Stimulated activated naive CD4-positive, alpha-beta T cell (primary cell): ENCODE measurements around the gene ING4.

ENCODE experiments used
- DNase-seq, 6 experiments: peaks; one replicate each; lab custom pipeline; 2025; lab: John Stamatoyannopoulos, UW

Gene ING4

DNA sequence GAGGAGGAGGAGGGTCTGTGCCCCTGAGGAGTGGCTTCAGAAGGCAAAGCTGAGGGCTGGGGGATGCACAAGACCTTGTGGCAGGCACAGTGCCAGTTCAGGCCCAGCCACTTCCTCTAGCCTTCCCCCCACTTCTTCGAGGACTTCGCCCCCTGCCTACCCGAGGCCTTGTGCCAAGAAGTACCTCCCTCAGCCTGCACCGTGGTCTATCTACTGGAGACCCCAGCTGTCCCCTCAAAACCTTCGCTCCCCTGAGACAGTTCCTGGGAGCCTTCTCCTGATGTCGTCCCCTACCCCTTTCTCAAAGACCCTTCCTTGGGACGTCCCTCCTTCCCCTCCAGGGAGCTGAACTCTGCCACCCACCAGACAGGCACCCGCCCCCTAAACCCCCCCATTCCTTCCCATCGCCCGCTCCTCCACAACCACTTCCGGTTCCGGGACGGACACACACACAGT lies 25.7 kb upstream of the ING4 start:
- peak in 3 of 6 experiments; percentile 34 to 50 (median 49) for DNase-seq

DNA sequence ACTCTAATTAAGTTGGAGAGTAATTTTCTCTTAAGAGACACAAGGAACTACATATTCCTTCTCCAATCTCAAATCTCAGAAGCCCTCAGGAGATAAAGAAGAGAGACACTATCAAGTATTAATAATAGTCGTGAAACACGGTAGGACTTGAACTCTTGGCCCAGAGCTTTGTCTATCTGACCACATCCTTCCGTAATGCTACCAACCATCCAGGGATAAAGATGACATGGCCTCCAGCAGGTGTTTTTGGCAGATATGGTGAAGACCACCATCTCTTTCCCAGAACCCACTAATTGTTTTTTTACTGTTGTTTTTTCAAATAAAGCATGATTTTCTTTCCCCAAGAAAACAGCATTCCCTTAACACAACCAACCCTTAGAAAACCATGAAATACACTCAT lies 22.9 kb upstream of the ING4 start:
- DNase-seq, result no peak

- peak in 5 of 6 experiments; percentile 21 to 66 (median 39) for DNase-seq
These were observed 21.7 kb upstream of the ING4 start for GRCh38 chr12:6684609-6685008.

GRCh38 chr12:6676962-6677361 lies 14.0 kb upstream of the ING4 start:
- no peak for DNase-seq

GRCh38 chr12:6672143-6672542 lies 9.2 kb upstream of the ING4 start:
- no peak for DNase-seq

DNA sequence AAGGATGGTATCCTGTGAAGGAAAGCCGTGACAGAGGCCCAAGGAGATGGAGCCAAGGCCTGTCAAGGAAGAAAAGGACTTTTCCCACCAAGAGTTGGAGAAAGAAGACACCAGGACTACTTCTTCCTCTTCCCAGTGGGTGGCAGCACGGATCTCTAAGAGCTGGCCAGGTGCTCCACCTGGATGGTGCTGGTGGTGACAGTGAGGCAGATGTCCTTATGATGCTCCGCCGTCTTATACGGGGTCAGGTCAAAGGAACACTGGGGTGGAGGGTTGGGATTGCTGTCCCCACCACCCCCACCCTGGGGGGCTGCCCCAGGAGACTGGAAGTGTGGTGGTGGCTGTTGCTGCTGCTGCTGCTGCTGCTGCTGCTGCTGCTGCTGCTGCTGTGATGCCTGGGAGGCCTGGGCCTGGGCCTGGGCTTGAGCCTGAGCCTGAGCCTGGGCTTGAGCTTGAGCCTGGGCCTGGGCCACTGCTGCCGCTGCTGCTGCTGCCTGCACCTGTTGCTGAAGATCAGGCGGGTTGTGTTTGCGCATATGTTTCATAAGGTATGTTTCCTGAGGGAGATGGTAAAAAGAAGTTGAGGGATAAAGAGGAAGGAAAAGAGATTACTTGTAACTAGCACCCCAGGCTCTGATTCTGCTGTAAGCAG lies 4.8 kb upstream of the ING4 start:
- DNase-seq, result no peak

DNA sequence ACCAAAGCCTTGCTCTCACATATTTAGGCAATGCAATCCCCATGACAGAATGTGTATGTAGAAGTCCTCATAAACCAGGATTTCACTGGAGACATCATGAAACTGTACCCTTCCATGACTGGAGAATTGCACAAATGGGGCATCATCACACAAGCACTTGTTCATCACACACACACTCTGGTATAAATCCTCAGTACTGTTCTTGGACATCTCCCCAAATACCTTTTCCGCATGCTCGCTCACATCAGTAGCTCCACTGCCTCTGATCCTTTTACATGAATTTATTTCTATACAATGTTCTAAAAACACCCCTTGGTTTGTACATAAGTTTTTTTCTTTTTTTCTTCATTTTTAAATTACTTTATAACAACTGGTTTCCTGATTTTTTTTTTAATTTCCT lies 3.3 kb upstream of the ING4 start:
- no peak for DNase-seq

- DNase-seq, result no peak
These were observed 2.0 kb upstream of the ING4 start for GRCh38 chr12:6664902-6665301.

DNA sequence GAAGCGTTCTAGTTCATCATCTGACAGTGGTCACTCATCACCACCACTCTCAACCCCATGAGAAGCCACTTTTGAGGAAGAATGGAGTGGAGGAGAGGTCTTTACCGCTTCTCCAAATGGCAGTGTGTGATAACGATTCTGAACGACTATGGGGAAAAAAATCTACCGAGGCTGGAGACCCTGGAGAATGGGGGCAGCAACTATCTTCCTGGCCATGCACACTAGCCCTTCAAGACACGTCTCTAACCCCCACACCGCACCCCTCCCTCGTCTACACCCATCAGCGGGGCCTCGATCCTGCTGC lies 365 bp downstream of the ING4 start:
- peak in 1 of 6 experiments; percentile 74 for DNase-seq

- DNase-seq, result no peak
These were observed 8.9 kb downstream of the ING4 start for GRCh38 chr12:6653987-6654386.

- DNase-seq, result no peak
These were observed 9.6 kb downstream of the ING4 start for GRCh38 chr12:6653342-6653741.

- DNase-seq, result no peak
These were observed 10.5 kb downstream of the ING4 start for GRCh38 chr12:6652391-6652790.

- DNase-seq, result no peak
These were observed 12.1 kb downstream of the ING4 start for GRCh38 chr12:6650832-6651231.

- DNase-seq, result peak in 3 of 6 experiments; percentile 13 to 26 (median 13)
These were observed 15.8 kb downstream of the ING4 start, which contains the start of gene ACRBP for GRCh38 chr12:6647083-6647604. TSS of gene ACRBP (minus strand) at chr12:6647432. CDS start at chr12:6647366, 66 bp downstream.

- DNase-seq, result no peak
These were observed 16.4 kb downstream of the ING4 start for GRCh38 chr12:6646276-6647082.

DNA sequence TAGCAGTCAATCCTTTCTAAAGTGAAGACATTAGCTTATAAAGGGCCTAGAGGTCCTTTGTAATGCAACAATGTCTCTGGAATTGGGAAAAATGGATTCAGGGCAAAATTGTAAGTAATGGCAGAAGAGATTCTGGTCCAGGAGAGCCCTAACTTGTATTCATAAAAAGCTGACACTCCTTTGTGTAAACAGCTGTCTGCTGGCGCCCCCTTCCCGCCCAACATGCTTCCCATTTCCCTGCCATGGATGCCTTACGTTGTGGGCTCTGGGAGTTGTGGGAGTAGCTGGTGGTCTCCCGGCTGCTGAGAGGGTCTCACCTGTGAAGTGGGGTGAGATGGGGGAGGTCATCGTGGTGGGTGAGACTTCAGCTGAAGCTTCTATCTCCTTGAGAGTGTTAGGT lies 18.0 kb downstream of the ING4 start:
- DNase-seq, result no peak

DNA sequence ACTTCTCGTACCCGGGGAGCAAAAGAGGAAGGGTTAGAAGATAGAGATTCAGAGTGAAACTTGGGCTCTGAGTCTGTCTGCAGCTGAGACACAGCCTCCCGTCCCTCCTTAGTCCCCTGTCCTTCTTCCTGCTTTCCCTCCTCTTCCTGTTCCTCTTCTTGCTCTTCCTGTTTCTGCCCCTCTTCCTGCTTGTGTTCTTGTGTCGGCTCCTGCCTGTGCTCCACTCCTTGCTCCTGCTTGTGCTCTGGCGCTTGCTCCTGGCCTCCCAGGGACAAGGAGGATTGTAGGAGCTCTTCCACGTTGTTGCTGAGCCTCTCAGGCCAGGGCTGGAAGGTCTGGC lies 18.7 kb downstream of the ING4 start:
- DNase-seq, result no peak

- DNase-seq, result no peak
These were observed 19.2 kb downstream of the ING4 start for GRCh38 chr12:6643569-6644256.

DNA sequence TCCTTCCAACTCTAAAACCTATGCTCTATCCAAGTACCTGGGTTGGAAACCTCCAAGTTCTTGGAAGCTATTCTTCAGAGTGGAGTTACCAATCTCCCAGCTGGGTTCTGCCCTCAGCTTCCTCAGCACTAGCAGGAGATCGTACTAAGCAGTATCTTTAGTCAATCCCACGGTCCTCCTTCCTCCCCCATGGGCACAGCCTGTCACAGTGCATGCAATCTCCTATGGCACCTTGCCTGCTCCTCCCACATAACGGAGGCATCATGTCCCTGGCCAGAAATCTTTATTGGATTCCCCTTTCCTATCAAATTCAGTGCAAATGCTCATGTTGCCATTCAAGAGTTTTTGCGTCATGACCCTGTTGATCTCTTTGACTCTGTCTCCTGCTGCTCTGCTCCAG lies 21.8 kb downstream of the ING4 start:
- DNase-seq, result no peak

- no peak for DNase-seq
These were observed 22.4 kb downstream of the ING4 start for GRCh38 chr12:6640497-6640896.

DNA sequence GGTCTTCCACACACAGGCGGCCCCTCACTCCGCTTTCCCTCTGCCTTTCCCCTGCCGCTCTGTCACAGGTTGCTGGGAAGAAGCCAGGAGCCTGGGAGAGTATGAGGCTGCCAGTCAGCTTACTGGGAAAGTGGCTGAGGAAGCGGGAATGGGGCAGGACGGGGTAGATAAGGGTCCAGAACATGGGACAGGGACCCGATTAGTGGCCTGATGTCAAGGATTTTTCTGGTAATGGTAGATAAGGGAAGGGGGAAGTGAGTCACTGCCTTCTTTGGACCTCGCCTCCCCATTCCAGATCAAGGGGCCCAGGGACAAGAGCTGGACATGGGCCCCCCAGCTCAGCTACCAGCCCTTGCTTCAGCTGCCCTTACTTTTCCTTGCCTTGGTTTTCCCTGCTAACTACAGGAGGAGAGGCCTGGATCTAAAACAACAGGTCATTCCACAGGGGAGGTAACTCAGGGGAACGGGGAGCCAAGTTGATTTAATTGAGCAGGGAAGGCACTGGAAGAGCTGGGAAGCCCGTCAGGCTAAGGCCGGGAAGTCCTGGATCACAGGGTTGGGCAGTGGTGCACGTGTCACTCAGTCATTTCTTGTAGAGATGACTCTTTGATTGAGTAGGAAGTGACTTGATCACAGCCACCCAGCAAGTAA lies 23.6 kb downstream of the ING4 start:
- no peak for DNase-seq

- DNase-seq, result no peak
These were observed 24.6 kb downstream of the ING4 start for GRCh38 chr12:6638305-6638704.
